Ovary (tissue), 3 donors: ENCODE measurements around the gene NDEL1.

Experiments
- CTCF ChIP-seq, 3 donors: fragments of 450-650 bp in 2 of 3; fragments of 200-600 bp in 1 of 3; IDR thresholded peaks; one replicate each; pipeline versions ENCODE4 v1.5.1 to v1.8.0; 2016 to 2022; ENCODE audit warnings: antibody characterized with exemption in 3 of 3, mild to moderate bottlenecking in 1 of 3
- EP300 ChIP-seq: sonication (generic); formaldehyde crosslinking; IDR thresholded peaks from one replicate; pipeline ENCODE4 v1.6.1; 2017; ENCODE audit warnings: antibody characterized with exemption
- POLR2A ChIP-seq: fragments of 450-650 bp; IDR thresholded peaks from one replicate; pipeline ENCODE4 v1.6.1; 2017; ENCODE audit warnings: antibody characterized with exemption, mild to moderate bottlenecking, moderate library complexity
- donor health status: DM: no; HTN: no; CAD: no.

- TF ChIP-seq EP300, result no peak
- no peak for TF ChIP-seq CTCF (IDR thresholded peaks at IDR 0.05)
- TF ChIP-seq POLR2A, result no peak
These were observed 48.8 kb downstream of the NDEL1 start for GRCh38 chr17:8484465-8484864.
